HCT116 (cell line): ENCODE data around the gene GM2A. TPM values are rescaled to one million over a fixed set of nuclear protein-coding genes. Genes with fewer than 3 reads are reported as not detected.

ENCODE experiments used
- ATAC-seq: fragments of 200-7000 bp; cut with Tn5 transposase; 2 replicates; pipeline ENCODE4 v1.9.1; 2020; ENCODE audit warnings: mild to moderate bottlenecking, moderate library complexity
- BruUV-seq: library from RNA; stranded (reverse); fragments of 400-500 nt; replicated peaks from 2 replicates; lab custom pipeline; 2021; lab: Mats Ljungman, UMichigan
- CTCF ChIA-PET: fragments of 300-600 bp; sonication (Branson Sonifier 250); formaldehyde crosslinking; loops from one replicate; lab custom pipeline; 2021; ENCODE audit warnings: antibody characterized with exemption; lab: Charles Lee
- POLR2A ChIA-PET: fragments of 300-600, 350-600 bp; sonication (Branson Sonifier 250); formaldehyde crosslinking; loops from one replicate; lab custom pipeline; 2021; ENCODE audit warnings: antibody characterized with exemption; lab: Charles Lee
- RAD21 ChIA-PET, 2 experiments: fragments of 300-600 bp; sonication (Branson Sonifier 250); formaldehyde crosslinking; loops; one replicate each; lab custom pipeline; 2023; ENCODE audit warnings: low total read pairs in 2 of 2; ENCODE audit not compliant: uncharacterized antibody in 2 of 2, unreplicated experiment in 2 of 2, low non-redundant PET in 1 of 2; lab: Charles Lee
- DNase-seq: peaks from one replicate; pipeline ENCODE4 v3.0.0-alpha.2; 2010; ENCODE audit warnings: low read depth, low spot score
- H2AFZ ChIP-seq: fragments of 200-600 bp; shearing (Covaris generic), sonication (generic); 2 replicates; pipeline ENCODE4 v1.6.1; 2017; ENCODE audit warnings: low read depth, mixed run types, mixed read lengths, antibody characterized with exemption, low read length; ENCODE audit not compliant: poor library complexity, severe bottlenecking
- H3K27ac ChIP-seq: 2 replicates; pipeline ENCODE4 v1.5.1; 2012; ENCODE audit warnings: low read depth, low read length
- H3K27me3 ChIP-seq: fragments of 200-600 bp; sonication (generic); 2 replicates; pipeline ENCODE4 v1.6.1; 2016; ENCODE audit warnings: mixed run types, low read length, mixed read lengths; ENCODE audit not compliant: insufficient read depth
- H3K36me3 ChIP-seq, 2 experiments: fragments of 200-500 bp in 1 of 2; fragments of 200-600 bp in 1 of 2; sonication (Bioruptor generic) in 1 of 2; sonication (generic) in 1 of 2; 2 replicates each; pipeline versions ENCODE4 v1.5.1 to v1.6.1; 2014 to 2016; ENCODE audit warnings: low read length in 2 of 2, inconsistent platforms in 1 of 2, mixed read lengths in 1 of 2, mixed run types in 1 of 2; ENCODE audit not compliant: insufficient read depth in 2 of 2, control insufficient read depth in 1 of 2
- H3K4me1 ChIP-seq, 2 experiments: fragments of 200-600 bp in 1 of 2; sonication (generic) in 1 of 2; 2 replicates each; pipeline versions ENCODE4 v1.5.1 to v1.6.1; 2012 to 2017; ENCODE audit warnings: low read length in 2 of 2, inconsistent platforms in 1 of 2, mild to moderate bottlenecking in 1 of 2, mixed read lengths in 1 of 2, mixed run types in 1 of 2, moderate library complexity in 1 of 2; ENCODE audit not compliant: insufficient read depth in 2 of 2, control insufficient read depth in 1 of 2
- H3K4me2 ChIP-seq: fragments of 200-600 bp; sonication (generic); 2 replicates; pipeline ENCODE4 v1.6.1; 2017; ENCODE audit warnings: mixed run types, low read length, mixed read lengths
- H3K4me3 ChIP-seq, 2 experiments: fragments of 200-600 bp in 1 of 2; sonication (generic) in 1 of 2; replicated peaks in 1 of 2; 2 replicates each; pipeline ENCODE4 v1.5.1; 2011 to 2016; ENCODE audit warnings: low read length in 2 of 2, control low read depth in 1 of 2, low read depth in 1 of 2, mild to moderate bottlenecking in 1 of 2, mixed read lengths in 1 of 2, mixed run types in 1 of 2
- H3K79me2 ChIP-seq: fragments of 200-600 bp; sonication (generic); 2 replicates; pipeline ENCODE4 v1.6.1; 2017; ENCODE audit warnings: mild to moderate bottlenecking, mixed run types, low read length, moderate library complexity, mixed read lengths; ENCODE audit not compliant: insufficient read depth
- H3K9ac ChIP-seq: fragments of 200-600 bp; sonication (generic); 2 replicates; pipeline ENCODE4 v1.6.1; 2016; ENCODE audit warnings: low read length, mixed read lengths
- H3K9me2 ChIP-seq: fragments of 200-600 bp; sonication (generic), shearing (Covaris generic); 2 replicates; pipeline ENCODE4 v1.6.1; 2017; ENCODE audit warnings: mixed run types, mild to moderate bottlenecking, moderate library complexity; ENCODE audit not compliant: insufficient read depth
- H3K9me3 ChIP-seq, 2 experiments: fragments of 200-500 bp in 1 of 2; fragments of 200-600 bp in 1 of 2; sonication (Bioruptor generic) in 1 of 2; sonication (generic) in 1 of 2; 2 replicates each; pipeline ENCODE4 v1.6.1; 2014 to 2017; ENCODE audit warnings: low read length in 2 of 2, mixed read lengths in 2 of 2, inconsistent platforms in 1 of 2, low read depth in 1 of 2, mild to moderate bottlenecking in 1 of 2, mixed run types in 1 of 2, moderate library complexity in 1 of 2; ENCODE audit not compliant: control insufficient read depth in 1 of 2, insufficient read depth in 1 of 2
- H4K20me1 ChIP-seq: fragments of 200-600 bp; sonication (generic), shearing (Covaris generic); 2 replicates; pipeline ENCODE4 v1.6.1; 2017; ENCODE audit warnings: mixed run types, mild to moderate bottlenecking, moderate library complexity; ENCODE audit not compliant: insufficient read depth
- CBX3 ChIP-seq: IDR thresholded peaks from 2 replicates; pipeline ENCODE4 v1.6.1; 2012; ENCODE audit warnings: low read depth
- CTCF ChIP-seq, 3 experiments: fragments of 200-600 bp in 1 of 3; sonication (generic) in 1 of 3; IDR thresholded peaks in 2 of 3; conservative IDR thresholded peaks in 1 of 3; 2 replicates each; pipeline ENCODE4 v1.5.1; 2012 to 2017; ENCODE audit warnings: low read depth in 2 of 3, low read length in 2 of 3, antibody characterized with exemption in 1 of 3, borderline replicate concordance in 1 of 3, control low read depth in 1 of 3, mild to moderate bottlenecking in 1 of 3, mixed read lengths in 1 of 3, mixed run types in 1 of 3, moderate library complexity in 1 of 3; ENCODE audit not compliant: insufficient read depth in 1 of 3
- EGR1 ChIP-seq: IDR thresholded peaks from 2 replicates; pipeline ENCODE4 v1.6.1; 2012; ENCODE audit warnings: low read depth
- EZH2phosphoT487 ChIP-seq: fragments of 200-600 bp; IDR thresholded peaks from 2 replicates; pipeline ENCODE4 v1.6.1; 2018; ENCODE audit warnings: antibody characterized with exemption, borderline replicate concordance
- FOSL1 ChIP-seq: IDR thresholded peaks from 2 replicates; pipeline ENCODE4 v1.6.1; 2012; ENCODE audit warnings: low read depth
- JUND ChIP-seq: IDR thresholded peaks from 2 replicates; pipeline ENCODE4 v1.6.1; 2012
- POLR2A ChIP-seq: IDR thresholded peaks from 2 replicates; pipeline ENCODE4 v1.7.0; 2011; ENCODE audit warnings: borderline replicate concordance; ENCODE audit not compliant: insufficient read depth, insufficient read length; ENCODE audit errors: extremely low read depth
- POLR2AphosphoS5 ChIP-seq: IDR thresholded peaks from 2 replicates; pipeline ENCODE4 v1.6.1; 2011; ENCODE audit warnings: mild to moderate bottlenecking, low read depth, low read length, moderate library complexity
- RAD21 ChIP-seq: IDR thresholded peaks from 2 replicates; pipeline ENCODE4 v1.6.1; 2012; ENCODE audit warnings: low read depth, mild to moderate bottlenecking
- SP1 ChIP-seq: IDR thresholded peaks from 2 replicates; pipeline ENCODE4 v1.6.1; 2012; ENCODE audit warnings: low read depth
- SRF ChIP-seq: IDR thresholded peaks from 2 replicates; pipeline ENCODE4 v1.6.1; 2012; ENCODE audit warnings: low read depth
- YY1 ChIP-seq: IDR thresholded peaks from 2 replicates; pipeline ENCODE4 v1.6.1; 2011; ENCODE audit warnings: low read length, low read depth, moderate library complexity, mild to moderate bottlenecking; ENCODE audit not compliant: insufficient replicate concordance; ENCODE audit errors: extremely low read depth
- ZFX ChIP-seq: fragments of 450-650 bp; IDR thresholded peaks from 2 replicates; pipeline ENCODE4 v1.6.1; 2017
- ZNF274 ChIP-seq: fragments of 200-500 bp; sonication (Bioruptor generic); IDR thresholded peaks from 2 replicates; pipeline ENCODE4 v1.6.1; 2014; ENCODE audit warnings: mild to moderate bottlenecking, low read depth, low read length, inconsistent platforms
- intact Hi-C: fragments of 100-400 bp; cut with micrococcal nuclease; formaldehyde crosslinking; loops from 2 replicates; pipeline ENCODE4 v1.10.0; 2022
- total RNA-seq: library from RNA; stranded (reverse); gene quantifications from one replicate; pipeline ENCODE4 v1.2.1, GENCODE V29; 2021; ENCODE audit not compliant: unreplicated experiment
- TF ChIP-seq, protein P1 (sequence below): IDR thresholded peaks from 2 replicates; pipeline ENCODE4 v1.6.1; 2012
- TF ChIP-seq, protein P2 (sequence below): IDR thresholded peaks from 2 replicates; pipeline ENCODE4 v1.6.1; 2011; ENCODE audit warnings: mild to moderate bottlenecking, low read length, moderate library complexity; ENCODE audit not compliant: insufficient replicate concordance; ENCODE audit errors: extremely low read depth

The GM2A gene
- total RNA-seq, 1 experiment from 2014 or later: 25.0 TPM

GRCh38 chr5:151238303-151238741 lies 14.7 kb upstream of the GM2A start:
- Histone ChIP-seq H3K9me3 (no peaks in the 10 kb centered on the region), H3K4me2 (no peak overlapping the region), H3K9ac (no peak overlapping the region), H3K27me3 (no peaks in the 10 kb centered on the region), H3K36me3 (no peaks in the 10 kb centered on the region), H3K79me2 (no peaks in the 10 kb centered on the region), H3K27ac (no peak overlapping the region), H3K9me2 (no peaks in the 10 kb centered on the region), H4K20me1 (no peaks in the 10 kb centered on the region), H3K4me1 (peaks cover 8 to 9% of the 10 kb centered on the region in 2 experiments; a peak in 2 of 4 replicates), H3K4me3 (no peak overlapping the region), H2AFZ (no peak overlapping the region)
- intact Hi-C loops: loop anchor here (2.0 to 10.0 kb wide), 3 partner anchors 74 to 234 kb away; no protein-coding TSS in a partner anchor
- ChIA-PET POLR2A (interaction anchor here (1.4 kb wide), 1 partner anchor 14 kb away, joined by 4 read pairs; the partner anchor contains the start of gene GM2A), RAD21 (interaction anchor here (0.6 to 1.0 kb wide), 2 partner anchors 73 to 533 kb away, joined by 3 read pairs; no protein-coding TSS in a partner anchor), CTCF (interaction anchor here (0.8 to 1.7 kb wide), 12 partner anchors 14 to 678 kb away, joined by 3 to 29 read pairs (median 6); partner anchors contain the start of genes ANXA6, CCDC69 and GM2A)
- ATAC-seq: no peak
- TF ChIP-seq, protein P1, sequence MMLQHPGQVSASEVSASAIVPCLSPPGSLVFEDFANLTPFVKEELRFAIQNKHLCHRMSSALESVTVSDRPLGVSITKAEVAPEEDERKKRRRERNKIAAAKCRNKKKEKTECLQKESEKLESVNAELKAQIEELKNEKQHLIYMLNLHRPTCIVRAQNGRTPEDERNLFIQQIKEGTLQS: no peak
- TF ChIP-seq POLR2A (no peak), CTCF (IDR thresholded peaks at IDR 0.05 in 2 of 3, conservative IDR thresholded peaks at IDR 0.05 in 1 of 3; ENCODE audit: borderline replicate concordance in 1 of 3, insufficient read depth in 1 of 3, low read depth in 2 of 3, low read length in 2 of 3) (no peak), ZFX (no peak), EGR1 (no peak), SP1 (no peak), CBX3 (no peak), YY1 (no peak), ZNF274 (no peak), POLR2AphosphoS5 (no peak), FOSL1 (no peak), SRF (no peak), JUND (no peak), RAD21 (no peak), EZH2phosphoT487 (no peak)
- TF ChIP-seq, protein P2, sequence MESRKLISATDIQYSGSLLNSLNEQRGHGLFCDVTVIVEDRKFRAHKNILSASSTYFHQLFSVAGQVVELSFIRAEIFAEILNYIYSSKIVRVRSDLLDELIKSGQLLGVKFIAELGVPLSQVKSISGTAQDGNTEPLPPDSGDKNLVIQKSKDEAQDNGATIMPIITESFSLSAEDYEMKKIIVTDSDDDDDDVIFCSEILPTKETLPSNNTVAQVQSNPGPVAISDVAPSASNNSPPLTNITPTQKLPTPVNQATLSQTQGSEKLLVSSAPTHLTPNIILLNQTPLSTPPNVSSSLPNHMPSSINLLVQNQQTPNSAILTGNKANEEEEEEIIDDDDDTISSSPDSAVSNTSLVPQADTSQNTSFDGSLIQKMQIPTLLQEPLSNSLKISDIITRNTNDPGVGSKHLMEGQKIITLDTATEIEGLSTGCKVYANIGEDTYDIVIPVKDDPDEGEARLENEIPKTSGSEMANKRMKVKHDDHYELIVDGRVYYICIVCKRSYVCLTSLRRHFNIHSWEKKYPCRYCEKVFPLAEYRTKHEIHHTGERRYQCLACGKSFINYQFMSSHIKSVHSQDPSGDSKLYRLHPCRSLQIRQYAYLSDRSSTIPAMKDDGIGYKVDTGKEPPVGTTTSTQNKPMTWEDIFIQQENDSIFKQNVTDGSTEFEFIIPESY: no peak
- DNase-seq: no peak
- no TSS peak for BruUV-seq
